Gastroesophageal sphincter (tissue), 3 donors: Measurements from ENCODE around the gene SLAIN1.

ENCODE experiments used
- CTCF ChIP-seq, 4 experiments: fragments of 200-600 bp in 2 of 4; fragments of 450-650 bp in 2 of 4; sonication (generic) in 1 of 4; IDR thresholded peaks; one replicate each; pipeline ENCODE4 v1.5.1; 2017 to 2019; ENCODE audit warnings: antibody characterized with exemption in 4 of 4, mild to moderate bottlenecking in 2 of 4, moderate library complexity in 2 of 4
- EP300 ChIP-seq: sonication (generic); formaldehyde crosslinking; IDR thresholded peaks from one replicate; pipeline ENCODE4 v1.6.1; 2017; ENCODE audit warnings: antibody characterized with exemption, mild to moderate bottlenecking
- POLR2A ChIP-seq, 2 donors: fragments of 450-650 bp; IDR thresholded peaks; one replicate each; pipeline ENCODE4 v1.6.1; 2017; ENCODE audit warnings: antibody characterized with exemption in 2 of 2, mild to moderate bottlenecking in 2 of 2, moderate library complexity in 1 of 2
- POLR2AphosphoS5 ChIP-seq: sonication (generic); formaldehyde crosslinking; IDR thresholded peaks from one replicate; pipeline ENCODE4 v1.6.1; 2017; ENCODE audit warnings: antibody characterized with exemption

GRCh38 chr13:77784515-77784914, 87.0 kb downstream of the SLAIN1 start:
- TF ChIP-seq CTCF (IDR thresholded peaks at IDR 0.05) (no peak), POLR2AphosphoS5 (no peak), POLR2A (IDR thresholded peaks at IDR 0.05) (no peak), EP300 (no peak)
